ENCODE measurements around the gene KRT222. TPM values are rescaled to one million over a fixed set of nuclear protein-coding genes. Genes with fewer than 3 reads are reported as not detected.

The KRT222 gene
- total RNA-seq, 1 experiment from 2014 or later, result not detected

DNA sequence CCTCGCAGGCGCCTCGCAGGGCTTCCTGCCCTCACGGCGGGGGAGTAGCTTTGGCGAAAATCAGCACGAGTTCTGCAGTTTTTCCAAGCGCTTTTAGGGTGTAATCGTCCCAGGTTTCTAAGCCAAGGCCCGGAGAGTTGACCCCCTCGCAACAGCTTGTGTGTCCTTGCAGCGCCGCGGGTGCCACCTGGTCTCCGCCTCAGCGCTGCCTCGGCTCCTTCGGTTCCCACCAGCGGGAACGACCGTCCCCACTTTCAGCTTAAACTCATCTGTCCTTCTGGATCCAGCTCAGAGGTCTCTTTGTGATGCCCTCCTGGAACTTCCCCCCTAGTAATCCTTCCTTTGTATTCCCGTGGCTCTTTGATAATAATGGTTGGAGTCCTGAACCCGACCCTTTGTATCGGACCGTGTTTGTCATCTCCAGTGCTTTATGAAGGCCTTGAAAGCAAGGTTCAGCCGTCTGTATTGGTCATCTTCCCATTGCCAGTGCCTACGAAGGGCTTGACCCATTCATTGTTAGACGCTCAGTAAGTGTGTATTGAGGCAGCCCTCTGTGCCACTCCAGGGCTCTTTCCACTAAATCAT, 16.5 kb downstream of the KRT222 start:
- Histone ChIP-seq H3K27me3 (ENCODE audit: low read length) (no peaks in the 10 kb centered on the region), H3K4me3 (ENCODE audit: low read length) (peak overlapping the region; percentile 95), H2AFZ (ENCODE audit: low read length) (peak overlapping the region; percentile 68), H4K20me1 (ENCODE audit: insufficient read depth, low read depth, low read length) (peaks cover 5% of the 10 kb centered on the region; the same call in 1 of the 2 replicates), H3K27ac (ENCODE audit: low read length) (peak overlapping the region; percentile 75; the same call in 1 of the 2 replicates), H3K79me2 (ENCODE audit: low read length) (peaks cover 42% of the 10 kb centered on the region), H3K9ac (ENCODE audit: low read length) (peak overlapping the region; percentile 97), H3K4me1 (ENCODE audit: low read length) (peaks cover 35% of the 10 kb centered on the region), H3K9me3 (ENCODE audit: low read length) (no peaks in the 10 kb centered on the region), H3K4me2 (ENCODE audit: low read depth, low read length, poor library complexity, severe bottlenecking) (peak overlapping the region; percentile 89), H3K9me2 (replicated peaks; ENCODE audit: insufficient read depth, low read length) (no peaks in the 10 kb centered on the region), H3K36me3 (ENCODE audit: insufficient read depth, low read length) (peaks cover 25% of the 10 kb centered on the region; the same call in 1 of the 2 replicates)
- no peak for DNase-seq

DNA sequence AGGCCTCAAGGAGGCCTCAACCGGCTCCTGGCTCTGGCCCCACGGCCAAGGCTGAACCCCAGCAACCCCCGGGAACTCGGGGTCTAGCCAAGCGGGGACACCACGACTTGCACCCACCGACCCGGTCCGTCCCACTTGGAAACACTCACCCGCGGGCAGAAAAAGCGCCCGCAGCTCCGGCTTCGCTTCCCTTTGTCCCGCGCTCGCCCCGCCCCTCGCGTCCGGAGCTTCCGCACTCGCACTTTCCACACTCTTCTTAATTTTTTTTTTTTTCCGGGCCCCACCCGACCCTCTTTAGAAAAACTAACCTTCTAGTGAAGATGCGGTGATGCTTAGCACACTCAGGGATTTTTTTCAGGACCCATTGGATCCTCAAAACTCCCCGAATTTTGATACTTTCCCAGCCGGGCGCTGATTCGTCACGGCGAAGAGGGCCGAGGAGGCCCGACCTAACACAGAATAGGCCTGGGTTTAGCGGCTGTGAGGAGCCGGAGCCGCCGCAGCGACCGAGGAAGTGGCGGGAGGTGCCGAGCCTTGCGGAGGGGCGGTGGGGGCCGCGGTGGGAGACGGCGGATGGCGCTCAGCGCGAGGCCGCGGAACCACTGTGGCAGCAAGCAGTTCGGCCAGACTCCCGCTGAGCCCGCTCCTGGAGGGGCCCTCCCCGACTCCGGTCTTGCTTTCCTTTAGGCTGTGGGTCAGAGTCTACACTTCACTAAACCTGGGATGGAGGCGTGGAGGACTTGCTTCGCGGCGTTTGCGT, 17.2 kb downstream of the KRT222 start, which contains the start of gene SMARCE1:
Gene SMARCE1 (minus strand): TSS at position 195 of the 760 bp plus-strand sequence. CDS start 2,016 bp downstream, outside the sequence.
- peaks cover 35% of the 10 kb centered on the region for H3K4me1 ChIP-seq (ENCODE audit: low read length)
- H3K4me2 ChIP-seq (ENCODE audit: low read depth, low read length, poor library complexity, severe bottlenecking), result peak within 1 kb of the TSS; percentile 89
- H3K4me3 ChIP-seq (ENCODE audit: low read length), result peak within 1 kb of the TSS; percentile 95
- H3K9ac ChIP-seq (ENCODE audit: low read length), result peak within 1 kb of the TSS; percentile 97
- H3K27me3 ChIP-seq (ENCODE audit: low read length), result no peaks in the 10 kb centered on the region
- H2AFZ ChIP-seq (ENCODE audit: low read length), result peak within 1 kb of the TSS; percentile 68
- peak; percentile 89 for DNase-seq
- H3K79me2 ChIP-seq (ENCODE audit: low read length), result peaks cover 49% of the 10 kb centered on the region
- H3K27ac ChIP-seq (ENCODE audit: low read length), result peak within 1 kb of the TSS; percentile 75
- H4K20me1 ChIP-seq (ENCODE audit: insufficient read depth, low read depth, low read length), result peaks cover 5% of the 10 kb centered on the region; the same call in 1 of the 2 replicates
- H3K9me3 ChIP-seq (ENCODE audit: low read length), result no peaks in the 10 kb centered on the region
- peaks cover 31% of the 10 kb centered on the region; the same call in 1 of the 2 replicates for H3K36me3 ChIP-seq (ENCODE audit: insufficient read depth, low read length)
- no peaks in the 10 kb centered on the region for H3K9me2 ChIP-seq (replicated peaks; ENCODE audit: insufficient read depth, low read length)

DNA sequence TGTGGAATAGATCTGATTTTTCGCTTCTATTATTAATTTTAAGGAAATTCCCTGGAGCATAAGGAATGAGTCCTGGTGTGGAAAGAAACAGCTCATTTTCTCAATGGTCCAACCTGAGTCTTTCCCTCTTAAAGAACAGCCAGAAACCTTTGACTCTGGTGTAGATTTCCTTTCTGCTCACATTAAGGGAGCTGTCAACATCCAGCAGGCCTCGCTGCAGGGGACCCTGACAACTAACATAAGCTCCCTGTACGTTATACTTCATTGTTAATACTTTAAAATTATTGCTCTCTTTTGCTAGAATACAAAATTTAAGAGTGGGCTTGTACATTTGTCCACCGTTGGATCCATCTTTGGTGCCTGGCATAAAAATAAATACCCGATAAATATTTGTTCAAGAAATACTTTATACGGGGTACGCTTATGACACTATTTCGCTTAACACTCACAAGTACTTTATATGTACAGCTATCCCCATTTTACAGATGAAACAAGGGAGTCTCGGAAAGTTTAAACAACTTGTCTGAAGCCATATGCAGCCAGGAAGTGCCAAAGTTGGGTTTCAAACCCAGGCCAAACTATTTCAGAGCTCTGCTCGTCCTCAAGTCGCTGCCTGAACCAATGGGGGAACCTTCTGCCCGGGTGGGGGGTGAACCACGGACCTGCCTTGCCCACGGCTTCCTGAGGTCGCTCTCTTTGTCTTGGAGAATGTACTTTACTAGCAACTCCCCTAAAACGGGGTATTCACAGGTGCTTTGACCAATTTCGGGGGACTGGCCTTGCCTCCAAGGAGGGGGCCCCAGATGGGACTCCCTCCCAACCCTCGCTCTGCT, 18.0 kb downstream of the KRT222 start:
- Histone ChIP-seq H3K9me3 (ENCODE audit: low read length) (no peaks in the 10 kb centered on the region), H2AFZ (ENCODE audit: low read length) (peak overlapping the region; percentile 68), H3K4me3 (ENCODE audit: low read length) (peak overlapping the region; percentile 95), H4K20me1 (ENCODE audit: insufficient read depth, low read depth, low read length) (peaks cover 5% of the 10 kb centered on the region; the same call in 1 of the 2 replicates), H3K4me1 (ENCODE audit: low read length) (peaks cover 35% of the 10 kb centered on the region), H3K27me3 (ENCODE audit: low read length) (no peaks in the 10 kb centered on the region), H3K9ac (ENCODE audit: low read length) (peak overlapping the region; percentile 97), H3K4me2 (ENCODE audit: low read depth, low read length, poor library complexity, severe bottlenecking) (peak overlapping the region; percentile 89), H3K36me3 (ENCODE audit: insufficient read depth, low read length) (peaks cover 39% of the 10 kb centered on the region; the same call in 1 of the 2 replicates), H3K79me2 (ENCODE audit: low read length) (peaks cover 57% of the 10 kb centered on the region), H3K27ac (ENCODE audit: low read length) (peak overlapping the region; percentile 75), H3K9me2 (replicated peaks; ENCODE audit: insufficient read depth, low read length) (no peaks in the 10 kb centered on the region)
- DNase-seq, result peak; percentile 83

DNA sequence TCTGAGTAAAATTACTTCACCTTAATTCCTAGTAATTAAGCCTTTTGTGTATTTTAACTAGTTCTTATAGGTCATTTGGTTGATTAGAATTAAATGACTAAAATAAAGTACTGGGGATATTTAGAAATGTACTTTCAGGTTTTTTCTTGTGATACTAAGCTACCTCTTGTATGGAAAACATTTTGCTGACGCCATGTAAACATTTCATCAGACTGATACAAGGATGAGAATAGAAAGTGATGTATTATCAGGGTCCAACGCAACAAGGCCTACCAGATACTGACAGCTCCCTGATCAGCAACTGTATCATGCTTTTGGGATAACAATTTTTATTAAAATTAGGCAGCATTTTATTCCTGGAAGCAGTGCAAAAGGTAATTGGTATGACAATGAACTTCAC, 19.0 kb downstream of the KRT222 start:
- Histone ChIP-seq H3K27me3 (ENCODE audit: low read length) (no peaks in the 10 kb centered on the region), H3K4me1 (ENCODE audit: low read length) (peaks cover 35% of the 10 kb centered on the region), H4K20me1 (ENCODE audit: insufficient read depth, low read depth, low read length) (peaks cover 5% of the 10 kb centered on the region; the same call in 1 of the 2 replicates), H3K27ac (ENCODE audit: low read length) (no peak overlapping the region), H3K79me2 (ENCODE audit: low read length) (peaks cover 67% of the 10 kb centered on the region), H3K9me3 (ENCODE audit: low read length) (no peaks in the 10 kb centered on the region), H3K9me2 (replicated peaks; ENCODE audit: insufficient read depth, low read length) (no peaks in the 10 kb centered on the region), H3K4me3 (ENCODE audit: low read length) (peak overlapping the region; percentile 95), H3K36me3 (ENCODE audit: insufficient read depth, low read length) (peaks cover 50% of the 10 kb centered on the region), H3K9ac (ENCODE audit: low read length) (peak overlapping the region; percentile 97), H3K4me2 (ENCODE audit: low read depth, low read length, poor library complexity, severe bottlenecking) (peak overlapping the region; percentile 89), H2AFZ (ENCODE audit: low read length) (no peak overlapping the region)
- no peak for DNase-seq

- 0 out of 2 replicates have a peak overlapping the region, but pooled peaks have one; percentile 95 for H3K4me3 ChIP-seq (ENCODE audit: low read length)
- no peak overlapping the region for H2AFZ ChIP-seq (ENCODE audit: low read length)
- no peak overlapping the region for H3K9ac ChIP-seq (ENCODE audit: low read length)
- peak; percentile 48 for DNase-seq
- peak overlapping the region; percentile 89 for H3K4me2 ChIP-seq (ENCODE audit: low read depth, low read length, poor library complexity, severe bottlenecking)
- H3K9me3 ChIP-seq (ENCODE audit: low read length), result no peaks in the 10 kb centered on the region
- H3K27me3 ChIP-seq (ENCODE audit: low read length), result no peaks in the 10 kb centered on the region
- H3K79me2 ChIP-seq (ENCODE audit: low read length), result peaks cover 74% of the 10 kb centered on the region
- peaks cover 52% of the 10 kb centered on the region for H3K36me3 ChIP-seq (ENCODE audit: insufficient read depth, low read length)
- no peaks in the 10 kb centered on the region for H3K9me2 ChIP-seq (replicated peaks; ENCODE audit: insufficient read depth, low read length)
- no peak overlapping the region for H3K27ac ChIP-seq (ENCODE audit: low read length)
- H3K4me1 ChIP-seq (ENCODE audit: low read length), result peaks cover 35% of the 10 kb centered on the region
- peaks cover 5% of the 10 kb centered on the region; the same call in 1 of the 2 replicates for H4K20me1 ChIP-seq (ENCODE audit: insufficient read depth, low read depth, low read length)
These were observed 19.7 kb downstream of the KRT222 start for GRCh38 chr17:40645291-40645690.

DNA sequence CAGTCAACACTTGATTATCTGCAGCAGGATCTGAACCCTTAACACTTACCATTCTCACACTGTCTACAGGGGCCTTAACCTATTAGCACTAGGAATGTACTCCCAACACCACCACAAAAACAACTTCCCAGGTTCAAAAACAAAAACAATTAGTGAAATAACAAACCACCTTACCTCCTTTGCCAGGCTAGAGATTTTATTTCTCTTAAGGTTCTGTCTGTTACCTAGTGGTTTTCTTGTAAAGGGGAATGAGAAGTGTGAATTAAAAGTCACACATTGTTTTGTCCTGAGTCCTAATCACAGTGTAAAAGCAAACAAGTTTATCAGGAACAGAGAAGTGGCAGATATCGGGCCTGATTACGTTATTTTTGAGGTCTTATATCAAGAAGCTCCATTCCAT, 27.0 kb downstream of the KRT222 start:
- Histone ChIP-seq H3K9ac (ENCODE audit: low read length) (no peak overlapping the region), H3K4me1 (ENCODE audit: low read length) (no peaks in the 10 kb centered on the region), H3K4me3 (ENCODE audit: low read length) (no peak overlapping the region), H3K27me3 (ENCODE audit: low read length) (no peaks in the 10 kb centered on the region), H3K9me2 (replicated peaks; ENCODE audit: insufficient read depth, low read length) (no peaks in the 10 kb centered on the region), H3K36me3 (ENCODE audit: insufficient read depth, low read length) (peaks cover 77% of the 10 kb centered on the region), H3K27ac (ENCODE audit: low read length) (no peak overlapping the region), H2AFZ (ENCODE audit: low read length) (no peak overlapping the region), H3K9me3 (ENCODE audit: low read length) (no peaks in the 10 kb centered on the region), H3K79me2 (ENCODE audit: low read length) (peaks cover 56% of the 10 kb centered on the region), H3K4me2 (ENCODE audit: low read depth, low read length, poor library complexity, severe bottlenecking) (no peak overlapping the region), H4K20me1 (ENCODE audit: insufficient read depth, low read depth, low read length) (0 out of 2 replicates have a peak, but pooled peaks cover 3% of the 10 kb centered on the region)
- DNase-seq, result no peak

DNA sequence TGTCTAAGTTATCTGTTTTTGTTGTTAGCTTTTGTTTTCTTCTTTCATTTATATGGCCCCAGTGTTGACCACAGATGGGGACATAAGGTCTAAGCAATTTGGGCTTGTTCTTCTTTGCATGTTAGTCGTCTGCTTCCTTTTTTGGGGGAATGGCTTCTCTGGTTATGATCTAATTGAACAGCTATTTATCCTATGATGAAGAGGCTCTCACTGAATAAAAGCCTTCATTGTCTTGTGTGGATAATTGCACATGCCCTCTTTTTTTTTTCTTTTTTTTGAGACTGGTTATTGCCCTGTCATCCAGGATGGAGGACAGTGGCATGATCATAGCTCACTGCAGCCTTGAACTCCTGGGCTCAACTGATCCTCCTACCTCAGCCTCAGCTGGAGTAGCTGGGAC, 31.1 kb downstream of the KRT222 start:
- H3K9ac ChIP-seq (ENCODE audit: low read length), result no peak overlapping the region
- H3K27me3 ChIP-seq (ENCODE audit: low read length), result no peaks in the 10 kb centered on the region
- H3K79me2 ChIP-seq (ENCODE audit: low read length), result peaks cover 15% of the 10 kb centered on the region
- H3K36me3 ChIP-seq (ENCODE audit: insufficient read depth, low read length), result peaks cover 81% of the 10 kb centered on the region; the same call in 1 of the 2 replicates
- H3K9me2 ChIP-seq (replicated peaks; ENCODE audit: insufficient read depth, low read length), result no peaks in the 10 kb centered on the region
- H3K4me2 ChIP-seq (ENCODE audit: low read depth, low read length, poor library complexity, severe bottlenecking), result no peak overlapping the region
- DNase-seq, result no peak
- H2AFZ ChIP-seq (ENCODE audit: low read length), result no peak overlapping the region
- H3K4me3 ChIP-seq (ENCODE audit: low read length), result no peak overlapping the region
- H4K20me1 ChIP-seq (ENCODE audit: insufficient read depth, low read depth, low read length), result 0 out of 2 replicates have a peak, but pooled peaks cover under 1% of the 10 kb centered on the region
- H3K27ac ChIP-seq (ENCODE audit: low read length), result no peak overlapping the region
- H3K4me1 ChIP-seq (ENCODE audit: low read length), result no peaks in the 10 kb centered on the region
- no peaks in the 10 kb centered on the region for H3K9me3 ChIP-seq (ENCODE audit: low read length)

Data from Karpas-422 (cell line).